Right kidney (tissue), 1 donor: ENCODE results near the gene OR6J1.
"Not testable (repeated sequence)": the region's sequence is repeated elsewhere in the genome, so short reads cannot be mapped to it uniquely, and the experiment has no call there.

Experiments
- DNase-seq: peaks from one replicate; pipeline ENCODE4 v3.0.0-alpha.2; 2016

Gene OR6J1

DNA sequence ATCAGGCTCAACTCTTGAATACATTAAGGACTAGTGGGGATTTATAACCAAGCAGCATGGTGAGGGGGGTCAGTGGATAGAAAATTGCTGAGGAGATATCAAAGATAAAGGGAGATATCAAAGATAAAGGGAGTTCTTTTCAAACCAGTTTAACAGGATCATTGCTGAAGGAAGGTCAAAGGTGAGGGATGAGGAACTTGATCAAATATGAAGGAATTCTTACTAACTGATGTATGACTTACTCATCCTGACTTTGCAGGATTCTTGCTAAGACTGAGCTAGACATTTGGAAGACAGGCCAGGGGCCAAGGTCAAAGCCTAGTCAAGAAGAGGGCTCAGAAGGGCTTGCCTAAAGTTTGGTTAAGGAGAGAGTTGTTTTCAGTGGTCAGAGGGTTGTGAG, 41.3 kb downstream of the OR6J1 start:
- DNase-seq: no peak

- no peak for DNase-seq
These were observed 42.2 kb downstream of the OR6J1 start for GRCh38 chr14:22601996-22602395.

- DNase-seq: no peak
These were observed 42.7 kb downstream of the OR6J1 start for GRCh38 chr14:22601456-22601855.

DNA sequence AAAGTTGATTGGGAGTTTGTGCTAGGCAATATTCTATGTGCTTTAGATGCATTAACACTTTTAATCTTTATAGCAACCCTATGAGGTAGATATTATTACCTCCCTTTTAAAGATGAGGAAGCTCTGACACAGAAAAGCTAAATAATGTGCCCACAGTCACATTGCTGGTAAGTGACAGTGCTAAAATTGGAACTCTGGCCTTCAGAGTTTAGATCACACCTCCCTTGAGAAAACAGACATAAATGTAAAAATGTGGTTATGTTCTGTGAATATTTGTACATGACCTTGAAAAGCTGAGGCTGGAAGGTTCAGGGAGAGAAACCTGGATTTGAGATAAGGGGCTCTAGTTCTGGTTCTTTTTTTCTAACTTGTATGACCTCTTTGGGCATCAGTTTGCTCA, 44.1 kb downstream of the OR6J1 start:
- no peak for DNase-seq

GRCh38 chr14:22599349-22599748, 44.8 kb downstream of the OR6J1 start:
- no peak for DNase-seq

GRCh38 chr14:22598896-22599244, 45.3 kb downstream of the OR6J1 start:
- DNase-seq: no peak

DNA sequence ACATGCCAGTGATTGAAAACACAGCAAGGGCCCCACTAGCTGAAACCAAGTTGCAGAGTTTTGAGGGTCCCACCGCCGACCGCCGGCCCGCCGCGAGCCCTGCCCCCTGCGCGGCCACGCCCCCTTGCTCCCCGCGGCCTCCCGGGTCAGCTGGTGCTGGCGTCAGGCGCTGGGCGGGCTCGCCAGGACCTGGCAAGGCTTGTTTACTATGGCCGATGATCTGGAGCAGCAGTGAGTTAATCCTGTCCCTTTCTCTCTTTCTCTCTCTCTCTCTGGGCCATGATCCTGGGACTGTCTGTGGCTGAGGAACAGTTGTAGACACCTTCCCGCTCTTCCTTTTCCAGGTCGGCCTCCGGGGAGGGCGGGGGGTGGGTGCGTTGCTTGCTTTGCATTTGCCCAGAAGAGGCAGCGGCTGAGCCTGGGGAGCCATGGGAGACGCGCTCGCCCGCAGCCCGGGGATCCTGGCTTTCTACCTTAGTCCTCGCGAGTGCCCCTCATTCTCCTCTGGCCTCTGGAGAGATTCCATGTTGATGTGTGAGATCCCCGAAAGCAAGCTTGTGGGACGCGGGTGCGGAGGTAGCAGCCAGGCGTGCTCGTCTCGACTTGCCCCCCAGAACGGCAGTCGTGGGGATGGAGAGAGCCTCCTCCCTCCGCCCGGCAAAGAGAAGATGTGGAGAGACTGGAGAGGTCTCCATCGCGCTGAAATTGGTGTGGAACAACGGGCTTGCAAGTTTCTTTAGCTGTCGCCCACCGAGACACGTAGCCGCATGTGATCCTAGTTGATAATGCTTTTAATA, 45.9 kb downstream of the OR6J1 start, which contains the start of gene ABHD4:
Gene ABHD4 (plus strand): TSS at position 202 of the 797 bp plus-strand sequence. CDS start 7 bp downstream, at position 209.
- peak; percentile 96 for DNase-seq

GRCh38 chr14:22597771-22598098, 46.4 kb downstream of the OR6J1 start:
- DNase-seq: no peak

- DNase-seq: no peak
These were observed 46.9 kb downstream of the OR6J1 start for GRCh38 chr14:22597265-22597664.

- DNase-seq: no peak
These were observed 47.7 kb downstream of the OR6J1 start for GRCh38 chr14:22596354-22596879.

GRCh38 chr14:22594156-22594716, 49.9 kb downstream of the OR6J1 start:
- no peak for DNase-seq

DNA sequence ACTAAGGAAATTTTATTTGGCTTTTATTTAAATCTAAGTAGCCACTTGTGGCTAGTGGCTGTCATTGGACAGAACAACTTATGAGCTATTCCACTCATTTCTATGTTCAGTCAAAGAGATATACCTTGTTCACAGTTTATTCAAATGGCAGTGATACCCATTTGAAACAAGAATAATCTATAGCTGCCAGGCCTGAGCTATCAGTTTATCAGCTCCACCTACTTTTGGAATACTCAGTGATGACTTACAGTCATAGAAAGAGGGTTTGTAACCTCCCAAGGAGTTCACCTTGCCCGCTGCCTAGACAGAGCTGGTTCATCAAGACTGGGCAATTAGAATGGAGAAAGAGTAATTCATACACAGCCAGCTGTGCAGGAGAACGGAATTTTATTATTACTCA, 50.6 kb downstream of the OR6J1 start:
- no peak for DNase-seq

DNA sequence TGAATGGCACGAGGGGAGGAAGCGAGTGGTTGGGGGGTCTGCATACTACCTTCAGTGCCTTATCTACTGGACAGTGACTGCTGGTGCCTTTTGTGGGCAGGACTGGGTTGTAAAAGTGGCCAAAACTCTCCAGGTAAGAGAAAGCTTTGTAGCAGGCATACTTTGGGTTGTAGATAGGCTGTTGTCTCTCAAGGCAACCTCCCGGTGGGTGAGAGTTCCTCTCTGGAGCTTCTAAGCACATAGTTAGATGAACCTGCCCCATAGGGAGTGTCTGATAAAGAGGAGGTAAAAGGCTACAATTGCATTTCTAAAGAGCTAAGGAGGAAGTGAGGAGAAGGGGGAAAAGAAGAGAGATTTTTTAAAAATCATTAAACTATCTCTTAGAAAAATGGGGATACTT, 51.0 kb downstream of the OR6J1 start:
- no peak for DNase-seq

DNA sequence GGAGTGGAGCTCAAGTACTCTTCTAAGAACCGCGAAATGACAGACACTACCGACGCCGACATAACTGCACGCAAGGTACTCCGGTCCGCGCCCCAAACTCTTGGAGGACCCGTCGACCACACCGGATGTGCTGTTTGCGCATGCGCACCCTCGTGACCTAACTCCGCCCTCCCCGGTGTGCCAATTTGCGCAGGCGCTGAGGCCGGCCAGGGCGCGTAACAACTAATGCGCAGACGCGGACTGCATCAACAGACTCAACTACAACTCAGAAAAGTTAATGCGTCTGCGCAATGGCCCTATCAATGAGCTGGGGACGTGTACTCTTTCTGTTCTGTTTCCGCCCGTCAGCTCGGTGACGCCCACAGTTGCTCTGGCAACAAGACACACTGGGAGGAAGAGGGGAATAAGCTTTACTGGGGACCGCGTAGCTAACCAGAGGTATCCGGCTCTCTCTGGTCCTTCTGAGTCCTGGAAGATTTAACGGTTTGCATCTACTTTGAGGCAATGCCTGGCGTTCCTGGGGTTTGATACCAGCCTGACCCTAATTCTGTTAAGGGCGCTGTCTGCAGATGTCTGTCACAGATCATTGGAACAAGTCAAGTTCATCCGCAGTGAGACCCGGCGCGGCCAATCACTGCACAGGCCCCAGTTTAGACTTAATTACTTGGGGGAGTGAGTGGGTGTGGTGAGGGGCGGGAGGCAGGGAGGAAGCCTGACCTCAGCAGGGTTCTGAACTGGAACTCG, 54.9 kb downstream of the OR6J1 start, which contains the start of gene DAD1:
Gene DAD1 (minus strand): TSS at position 129 of the 744 bp plus-strand sequence. CDS start 67 bp downstream, at position 62.
- peak; percentile 90 for DNase-seq

- no peak for DNase-seq
These were observed 55.5 kb downstream of the OR6J1 start for GRCh38 chr14:22588526-22589095.

DNA sequence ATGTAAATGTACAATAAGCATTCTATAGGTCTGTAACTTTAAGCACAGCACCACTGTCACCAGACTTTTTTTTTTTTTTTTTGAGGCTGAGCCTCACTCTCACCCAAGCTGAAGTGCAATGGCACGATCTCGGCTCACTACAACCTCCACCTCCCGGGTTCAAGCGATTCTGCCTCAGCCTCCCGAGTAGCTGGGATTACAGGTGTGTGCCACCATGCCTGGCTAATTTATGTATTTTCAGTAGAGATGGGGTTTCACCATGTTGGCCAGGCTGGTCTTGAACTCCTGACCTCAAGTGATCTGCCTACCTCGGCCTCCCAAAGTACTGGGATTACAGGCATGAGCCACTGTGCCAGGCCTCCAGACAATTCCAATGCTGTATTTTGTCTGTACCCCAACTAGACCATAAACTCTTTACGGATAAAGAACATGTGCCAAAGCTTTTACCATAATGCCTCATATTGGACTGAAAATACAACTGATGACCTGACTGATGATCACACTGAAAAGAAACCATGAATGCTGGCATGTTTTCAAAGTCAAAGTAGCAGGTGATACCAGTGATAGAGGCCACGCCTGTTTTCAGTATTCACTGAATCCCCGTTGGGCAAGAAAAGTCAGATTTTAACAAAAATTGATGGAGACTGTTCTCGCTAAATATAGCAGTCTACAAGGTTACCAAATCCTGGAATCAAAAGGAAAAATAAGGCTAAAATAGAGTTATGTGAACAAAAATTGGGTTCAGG, 56.3 kb downstream of the OR6J1 start:
- DNase-seq: not testable (repeated sequence)

DNA sequence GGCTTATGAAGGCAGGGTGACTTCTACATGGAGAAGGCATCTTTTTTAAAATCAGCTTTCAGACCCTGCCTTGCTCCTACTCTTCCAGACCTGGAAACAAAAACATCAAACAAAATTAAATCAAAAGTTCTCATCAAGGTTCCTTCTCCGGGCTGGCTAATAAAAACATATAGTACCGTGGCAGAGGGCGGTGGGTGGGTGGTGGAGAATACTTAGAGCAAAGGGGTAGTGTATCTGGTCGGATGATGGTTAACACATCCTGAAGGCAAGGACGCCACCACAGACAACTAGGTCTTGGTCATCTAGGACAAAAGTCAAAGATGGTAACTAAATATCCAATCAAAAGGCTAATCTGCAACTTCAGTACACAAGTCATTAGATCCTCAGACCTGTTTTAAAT, 56.9 kb downstream of the OR6J1 start:
- no peak for DNase-seq

- DNase-seq: no peak
These were observed 60.2 kb downstream of the OR6J1 start for GRCh38 chr14:22583994-22584393.
